GM11168 (cell line): ENCODE data around the gene KCNJ5.

Experiments used
- in situ Hi-C: fragments of 300-500 bp; cut with MboI; formaldehyde crosslinking; loops from one replicate; pipeline ENCODE4 v1.12.0; 2022; ENCODE audit warnings: low sequenced_read_pairs; ENCODE audit not compliant: unreplicated experiment

Gene KCNJ5

DNA sequence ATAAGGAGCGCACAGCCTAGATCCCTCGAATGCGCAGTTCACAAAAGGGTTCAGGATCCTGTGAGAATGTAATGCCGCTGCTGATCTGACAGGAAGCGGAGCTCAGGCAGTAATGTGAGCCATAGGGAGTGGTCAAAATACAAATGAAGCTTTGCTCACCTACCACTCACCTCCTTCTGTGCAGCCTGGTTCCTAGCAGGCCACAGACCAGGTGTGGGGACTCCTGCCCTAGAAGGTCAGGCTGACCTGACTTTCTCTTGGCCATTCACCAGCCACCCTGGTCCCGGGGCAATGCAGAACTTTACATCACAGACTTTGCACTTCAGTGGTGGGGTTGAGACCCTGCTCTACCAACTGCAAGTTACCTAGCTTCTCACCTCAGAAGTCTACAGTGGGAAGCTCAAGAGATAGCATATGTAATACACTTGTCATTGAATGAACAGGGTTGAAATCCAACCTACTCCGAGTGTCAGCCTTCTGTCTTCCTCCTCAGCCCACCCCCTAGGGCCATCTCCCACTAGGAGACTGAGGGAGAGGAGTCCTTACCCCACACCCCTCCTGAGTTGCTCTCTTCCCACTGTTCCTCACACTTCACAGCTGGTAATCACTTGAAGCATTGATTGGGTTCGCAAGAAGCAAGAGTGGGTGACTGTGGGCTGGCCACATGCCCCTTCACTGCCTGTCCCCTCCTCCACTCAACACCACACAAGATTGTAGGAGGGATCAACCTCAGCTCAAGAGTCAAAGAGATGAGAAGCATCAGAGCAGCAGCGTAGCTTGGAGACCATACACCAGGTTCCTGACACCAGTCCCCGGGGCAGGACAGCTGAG, 22.1 kb upstream of the KCNJ5 start:
- in situ Hi-C loops: no loop called here

DNA sequence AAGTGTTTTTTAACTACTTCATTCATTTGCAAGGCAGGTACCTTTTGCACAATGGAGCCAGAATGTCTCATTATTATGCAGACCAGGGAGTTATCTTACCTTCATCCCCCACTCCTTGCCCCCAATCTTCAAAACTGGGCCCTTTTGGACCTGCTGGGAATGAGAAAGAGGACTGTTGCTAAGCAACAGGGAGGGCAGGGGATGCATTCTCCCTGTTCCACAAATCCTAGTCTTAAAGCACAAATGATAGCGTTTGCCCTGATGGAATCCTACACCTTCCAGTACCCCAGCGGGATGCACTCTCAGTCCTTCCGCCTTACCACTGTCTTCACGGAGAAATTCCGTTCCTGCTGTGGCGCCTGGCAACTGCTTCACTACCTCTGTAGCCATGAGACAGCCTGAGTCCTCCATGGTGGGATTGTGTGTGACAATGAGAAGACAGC, 20.0 kb upstream of the KCNJ5 start:
- in situ Hi-C loops: no loop called here

DNA sequence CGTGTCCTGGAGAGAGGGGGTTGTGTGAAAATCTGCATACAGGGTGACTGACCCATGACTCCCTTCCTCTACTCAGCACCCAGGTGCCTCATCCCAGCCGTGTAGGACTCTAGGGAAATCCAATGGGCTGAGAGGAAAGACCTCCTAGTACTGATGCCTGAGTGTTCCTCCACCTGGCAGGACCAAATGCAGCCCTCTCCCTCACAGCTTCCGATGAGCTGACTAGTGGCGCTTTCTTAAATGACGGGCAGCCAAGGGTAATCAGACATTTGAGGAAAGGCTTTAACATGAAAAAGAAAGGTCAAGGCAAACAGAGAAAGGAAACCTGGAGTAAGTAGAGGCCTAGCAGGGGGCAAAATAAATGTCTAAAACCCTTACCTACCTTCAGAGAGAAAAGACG, 19.1 kb upstream of the KCNJ5 start:
- in situ Hi-C loops: no loop called here

DNA sequence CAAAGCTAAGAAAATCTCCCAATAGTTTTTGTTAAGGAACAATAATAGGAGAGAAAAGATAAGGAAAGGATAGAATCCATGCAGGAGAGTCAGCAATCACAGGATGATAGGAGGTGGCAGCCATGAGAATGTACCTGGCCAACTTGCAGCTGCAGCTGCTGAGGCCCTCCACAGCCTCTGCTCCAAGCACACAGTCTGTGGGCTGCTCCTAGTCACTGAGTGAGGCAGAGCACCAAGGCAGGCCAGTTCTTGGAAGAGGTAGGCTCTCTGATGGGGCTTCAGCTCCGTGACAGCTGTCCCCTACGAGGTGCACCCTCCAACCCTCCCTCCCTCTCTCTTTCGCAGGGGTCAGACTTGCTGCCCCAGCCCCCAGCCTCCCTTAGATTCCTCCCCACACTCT, 18.6 kb upstream of the KCNJ5 start:
- in situ Hi-C loops: no loop called here

DNA sequence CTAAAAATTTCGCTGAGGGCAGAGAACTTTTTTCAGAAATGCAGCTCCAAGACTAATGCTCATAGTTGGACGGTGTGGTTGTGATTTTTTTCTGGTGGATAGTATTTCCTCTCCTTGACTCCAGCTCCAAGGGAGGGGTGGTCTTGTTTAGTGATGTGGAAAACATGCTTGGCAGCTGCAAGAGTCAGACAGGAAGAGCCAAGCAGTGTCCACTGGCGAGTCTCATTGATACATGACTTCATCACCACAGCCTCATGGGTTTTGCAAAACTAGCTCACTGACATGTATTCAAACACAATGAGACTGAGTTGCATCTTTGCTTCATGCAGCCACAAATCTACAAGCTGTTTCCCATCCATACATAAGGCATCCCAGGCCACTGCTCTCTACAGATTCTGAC, 16.7 kb upstream of the KCNJ5 start:
- in situ Hi-C loops: no loop called here

DNA sequence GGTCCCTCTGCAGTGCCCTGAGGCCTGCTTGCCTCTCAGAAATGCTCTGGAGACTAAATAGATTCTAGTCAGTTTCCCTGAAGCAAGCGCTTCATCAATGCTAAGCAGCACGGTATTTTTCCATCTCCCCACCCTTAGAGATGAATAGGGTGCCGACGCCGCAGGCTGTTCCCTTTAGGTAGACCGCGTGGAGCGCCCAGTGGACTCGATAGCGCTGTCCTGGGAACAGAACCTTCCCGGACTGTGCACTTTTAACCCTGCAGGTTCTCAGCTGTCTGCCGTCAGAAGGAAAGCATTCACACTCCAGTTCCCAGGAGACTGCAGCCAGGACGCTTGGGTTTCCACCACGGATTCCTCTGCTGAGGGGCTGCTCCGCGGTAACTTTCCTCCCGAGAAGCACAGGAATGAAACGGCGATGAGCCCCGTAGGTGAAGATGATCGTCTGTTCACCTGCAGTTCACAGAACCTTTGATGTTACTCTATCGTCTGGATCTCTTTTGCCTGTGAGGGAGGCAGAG, 15.0 kb upstream of the KCNJ5 start:
- in situ Hi-C loops: no loop called here

DNA sequence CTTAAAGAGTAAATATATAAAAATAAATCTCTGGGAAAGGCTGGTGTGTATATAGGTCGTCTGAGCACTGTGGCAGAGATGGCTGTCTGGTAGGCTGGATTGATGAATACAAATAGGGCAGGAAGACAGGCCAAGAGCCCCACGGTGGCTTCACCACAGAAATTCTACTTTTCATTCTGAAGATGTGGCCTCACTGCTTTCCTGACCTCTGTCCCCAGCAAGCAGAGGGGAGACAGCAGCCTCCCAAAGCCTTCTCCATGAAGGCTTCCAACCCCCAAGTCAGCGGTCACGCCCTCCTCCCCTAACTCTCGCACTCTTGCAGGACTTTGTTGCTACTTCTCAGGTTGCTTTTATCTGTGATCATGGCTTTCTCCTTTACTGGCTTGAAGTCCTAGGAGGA, 13.4 kb upstream of the KCNJ5 start:
- in situ Hi-C loops: no loop called here

DNA sequence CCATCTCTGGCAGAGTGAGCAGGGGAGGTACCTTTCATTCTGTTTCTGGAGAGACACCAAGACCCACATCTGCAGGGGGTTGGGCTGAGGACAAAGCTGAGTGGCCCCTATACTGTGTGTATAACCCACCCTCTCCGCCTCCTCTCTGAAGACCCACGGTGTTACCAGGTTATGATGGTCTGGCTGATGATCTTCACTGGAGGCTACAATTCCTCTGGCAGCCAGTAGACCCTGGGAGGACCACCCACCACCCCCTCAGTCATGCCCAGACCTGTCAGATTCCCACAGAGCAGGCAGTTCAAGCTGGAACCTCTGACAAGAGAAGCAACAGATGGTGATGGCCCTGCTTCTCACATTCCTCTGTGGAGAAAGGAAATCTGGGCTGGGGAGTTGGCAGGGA, 12.7 kb upstream of the KCNJ5 start:
- in situ Hi-C loops: no loop called here

DNA sequence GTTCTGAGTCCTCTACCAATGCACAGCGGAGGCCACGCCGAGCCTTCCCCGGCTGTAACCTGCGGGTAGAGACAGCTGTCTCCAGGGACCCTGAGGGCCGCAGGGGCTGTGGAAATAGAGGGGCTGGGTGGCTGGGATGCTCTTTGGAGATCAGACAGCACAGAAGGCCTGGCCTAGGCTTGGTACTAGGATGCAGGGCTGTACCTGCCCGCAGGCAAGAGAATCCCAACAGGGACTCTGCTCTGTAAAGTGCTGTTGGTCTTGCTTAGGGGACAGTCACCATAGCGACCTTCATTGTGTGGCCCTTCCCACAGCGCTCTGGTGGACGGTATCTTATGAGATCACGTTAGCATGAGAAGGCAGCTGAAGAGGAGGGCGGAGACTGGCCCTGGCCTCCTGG, 11.3 kb upstream of the KCNJ5 start:
- in situ Hi-C loops: loop anchor here (5.0 kb wide), 1 partner anchor 77 kb away; no protein-coding TSS in a partner anchor

DNA sequence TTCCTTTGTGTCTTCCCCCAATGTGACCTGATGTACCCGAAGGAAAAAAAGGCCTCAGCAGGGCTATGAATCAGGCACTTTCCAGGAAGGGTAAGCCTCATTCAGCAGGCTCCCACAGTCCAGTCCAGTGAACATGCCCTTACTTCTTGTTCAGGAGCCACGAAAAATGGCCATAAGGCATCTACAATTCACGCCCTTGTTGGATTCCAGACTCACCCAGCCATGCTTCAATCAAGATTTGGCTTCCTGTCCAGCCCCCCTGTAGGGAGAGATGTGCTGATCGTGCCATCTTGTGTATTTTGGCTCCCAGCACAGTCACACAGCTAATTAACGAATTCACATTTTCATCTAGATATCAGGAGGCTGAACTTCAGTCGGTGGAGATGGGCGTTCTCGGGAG, 9.9 kb upstream of the KCNJ5 start:
- in situ Hi-C loops: loop anchor here (5.0 kb wide), 1 partner anchor 76 kb away; no protein-coding TSS in a partner anchor

DNA sequence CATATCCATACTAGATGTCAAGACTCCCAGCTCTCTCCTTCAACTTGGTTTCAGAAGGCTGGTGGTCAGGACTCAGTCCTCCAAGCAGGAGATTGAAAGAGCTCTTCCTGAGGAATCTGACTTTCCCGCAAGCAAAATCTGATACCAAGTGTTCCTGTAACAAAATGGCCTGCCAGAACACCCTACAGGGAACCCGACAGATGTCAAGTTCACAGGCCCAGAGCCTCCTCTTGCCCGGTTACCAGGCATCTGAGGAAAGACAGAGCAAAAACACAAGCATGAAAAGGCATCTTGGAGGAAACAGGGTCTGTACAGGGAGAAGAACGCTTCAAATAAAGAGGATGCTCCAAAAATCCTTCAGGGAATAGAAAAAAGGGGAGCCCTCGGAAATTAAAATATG, 8.7 kb upstream of the KCNJ5 start:
- in situ Hi-C loops: loop anchor here (5.0 kb wide), 1 partner anchor 75 kb away; no protein-coding TSS in a partner anchor

DNA sequence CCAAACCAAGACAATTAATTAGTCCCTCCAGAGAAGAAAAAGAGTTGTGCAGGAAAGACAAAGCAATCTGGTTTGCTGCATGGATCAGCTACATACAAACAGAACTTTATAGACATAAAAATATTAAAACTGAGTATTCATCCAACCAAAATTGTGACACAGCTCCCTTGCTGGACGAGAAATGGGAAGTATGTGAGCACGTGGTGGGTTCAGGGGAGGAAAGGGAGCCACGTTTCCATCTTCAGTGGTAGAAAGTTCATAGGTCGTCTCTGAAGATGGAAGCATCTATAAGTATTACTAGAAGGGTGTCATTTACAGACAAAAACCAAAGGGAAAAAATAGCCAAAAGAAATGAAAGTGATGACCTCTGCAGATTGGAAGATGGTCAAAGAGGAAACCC, 7.1 kb upstream of the KCNJ5 start:
- in situ Hi-C loops: loop anchor here (5.0 kb wide), 1 partner anchor 73 kb away; no protein-coding TSS in a partner anchor

DNA sequence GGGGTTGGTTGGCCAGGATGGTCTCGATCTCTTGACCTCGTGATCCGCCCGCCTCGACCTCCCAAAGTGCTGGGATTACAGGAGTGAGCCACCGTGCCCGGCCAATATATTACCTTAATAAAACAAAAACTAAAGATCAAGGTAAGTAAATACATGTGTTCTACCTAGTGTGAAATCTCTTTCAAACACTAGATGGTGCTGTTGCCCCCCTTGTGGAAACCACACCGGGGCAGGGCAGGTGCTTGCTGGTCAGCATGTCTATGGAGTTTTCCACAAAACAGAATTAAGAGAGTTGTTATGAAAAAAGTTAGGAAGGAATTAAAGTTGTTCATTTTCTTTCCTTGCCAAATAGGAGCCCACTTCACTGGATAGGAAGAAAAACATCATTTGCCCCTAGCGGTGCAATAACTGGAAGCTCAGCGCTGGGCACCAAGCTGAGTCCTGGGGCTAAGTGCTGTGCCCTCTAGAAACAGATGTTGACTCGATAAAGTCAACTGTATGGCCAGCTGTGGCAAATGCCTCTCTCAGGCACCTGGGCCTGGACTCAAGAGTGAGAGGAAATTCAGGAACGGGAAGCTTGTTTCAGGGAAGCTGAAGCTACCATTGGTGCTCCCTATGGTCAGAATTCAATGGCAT, 6.3 kb upstream of the KCNJ5 start:
- in situ Hi-C loops: loop anchor here (5.0 kb wide), 1 partner anchor 72 kb away; no protein-coding TSS in a partner anchor

DNA sequence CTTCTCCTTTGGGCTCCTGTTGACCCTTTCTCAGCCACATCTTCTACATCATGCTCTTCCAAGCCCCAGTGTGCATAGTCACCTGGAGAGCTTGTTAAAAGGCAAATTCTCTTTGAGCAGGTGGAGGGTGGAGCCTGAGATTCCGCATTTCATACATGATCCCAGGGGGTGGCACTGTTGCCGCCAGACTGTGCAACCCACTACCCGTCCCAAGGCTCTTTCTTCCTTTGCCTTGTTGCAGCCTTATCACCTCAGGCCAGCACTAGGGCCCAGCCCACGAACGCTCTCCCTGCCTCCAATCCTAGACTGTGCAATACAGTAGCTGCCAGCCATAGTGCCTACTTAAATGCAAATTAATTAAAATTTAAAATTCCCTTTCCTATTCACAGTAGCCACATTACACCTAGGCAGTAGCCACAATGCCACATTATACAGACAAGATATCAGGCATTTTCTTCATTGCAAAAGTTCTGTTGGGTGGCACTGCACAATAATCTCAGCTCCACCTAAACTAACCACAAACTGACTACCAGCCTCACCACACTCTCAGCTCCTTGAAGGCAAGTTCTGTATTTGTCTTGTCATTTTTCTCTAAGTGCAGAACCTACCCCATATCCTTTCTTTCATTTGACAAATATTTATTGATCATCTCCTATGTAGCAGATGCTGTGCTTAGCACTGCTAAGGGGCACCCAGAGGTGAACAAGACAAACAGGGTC, 4.6 kb upstream of the KCNJ5 start:
- in situ Hi-C loops: no loop called here

DNA sequence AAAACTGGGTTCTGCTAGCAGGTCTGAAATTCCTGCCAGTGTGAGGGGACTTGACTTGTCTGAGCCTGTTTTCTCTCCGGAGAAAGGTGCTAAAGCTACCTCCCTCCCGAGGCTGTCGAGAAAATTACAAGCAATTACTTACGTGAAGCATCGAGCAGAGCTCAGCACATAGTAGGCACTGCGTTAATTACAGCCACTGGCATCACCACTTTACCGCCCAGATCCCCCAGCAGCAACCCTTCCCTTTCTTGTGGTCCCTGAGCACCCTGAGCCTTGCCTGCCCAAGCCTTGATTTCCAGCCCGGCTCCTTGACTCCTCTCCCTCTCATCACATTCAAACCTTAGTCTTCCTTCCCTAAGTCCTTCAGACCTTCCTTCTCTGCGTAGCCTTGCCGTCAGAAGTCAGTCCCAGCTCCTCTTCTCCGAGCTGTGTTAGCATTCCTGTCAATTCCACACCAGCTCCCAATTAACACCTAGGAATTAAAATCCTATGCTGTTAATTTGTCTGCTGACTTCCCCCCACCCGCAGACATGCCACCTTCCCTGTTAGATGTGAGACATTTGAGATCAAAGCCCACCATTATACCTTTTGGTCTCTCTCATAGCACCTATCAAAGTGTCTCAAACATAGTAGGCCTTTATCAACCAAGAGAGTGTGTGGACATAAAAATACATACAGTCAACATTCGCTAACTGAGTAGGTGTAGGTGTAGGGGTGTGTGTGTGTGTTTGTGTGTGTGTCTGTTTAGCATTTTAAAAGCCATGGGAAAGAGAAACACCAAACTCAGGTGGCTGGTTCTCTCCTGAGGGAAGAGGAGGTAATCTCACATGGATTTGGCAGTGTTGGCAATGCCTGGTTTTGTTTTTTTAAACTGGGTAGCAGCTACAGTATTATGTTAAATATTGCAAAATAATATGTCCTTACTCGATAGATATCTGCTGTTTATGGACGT, 2.8 kb upstream of the KCNJ5 start:
- in situ Hi-C loops: no loop called here

DNA sequence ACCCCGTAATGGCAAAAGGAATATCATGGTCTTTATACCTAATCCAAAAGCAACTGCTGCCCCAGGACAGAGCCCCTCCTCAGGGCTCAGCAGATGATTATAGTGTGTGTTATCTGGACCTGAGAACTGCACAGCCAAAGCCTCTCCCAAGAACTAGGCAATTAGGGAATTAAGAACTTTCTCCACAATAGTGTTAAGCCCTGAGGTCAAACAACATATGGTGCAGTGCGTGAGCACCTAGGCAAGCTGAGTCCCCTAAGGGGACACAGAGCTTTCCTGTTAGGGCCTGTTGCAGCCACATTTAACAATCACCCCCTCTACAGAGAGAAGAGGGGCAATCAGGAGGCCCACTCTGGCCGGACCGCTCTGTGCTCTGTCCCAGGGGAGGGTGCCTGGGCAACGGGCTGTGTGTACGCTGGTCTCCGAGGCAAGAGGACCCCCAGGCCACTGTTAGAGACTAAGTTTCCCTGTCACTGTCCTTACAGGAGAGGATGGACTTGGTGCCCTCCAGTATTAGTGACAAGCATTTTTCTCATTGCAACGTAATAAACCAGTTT, 1.4 kb upstream of the KCNJ5 start:
- in situ Hi-C loops: no loop called here

DNA sequence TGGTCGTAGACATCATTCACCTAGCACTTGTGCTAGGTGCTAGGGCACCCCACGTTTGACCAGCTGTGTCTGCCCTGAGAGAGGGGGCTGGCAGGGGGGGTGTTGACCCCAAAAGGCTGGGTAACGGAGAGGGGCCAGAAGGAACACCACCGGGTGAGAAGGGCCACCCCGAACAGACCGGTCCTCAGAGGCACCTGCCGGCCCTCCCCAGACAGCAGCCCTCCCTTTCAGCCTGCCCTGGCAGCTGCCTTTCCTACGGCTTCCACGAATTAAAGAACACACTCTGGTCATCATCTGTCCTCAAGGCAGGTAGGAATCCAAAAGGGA, 977 bp upstream of the KCNJ5 start:
- in situ Hi-C loops: no loop called here

DNA sequence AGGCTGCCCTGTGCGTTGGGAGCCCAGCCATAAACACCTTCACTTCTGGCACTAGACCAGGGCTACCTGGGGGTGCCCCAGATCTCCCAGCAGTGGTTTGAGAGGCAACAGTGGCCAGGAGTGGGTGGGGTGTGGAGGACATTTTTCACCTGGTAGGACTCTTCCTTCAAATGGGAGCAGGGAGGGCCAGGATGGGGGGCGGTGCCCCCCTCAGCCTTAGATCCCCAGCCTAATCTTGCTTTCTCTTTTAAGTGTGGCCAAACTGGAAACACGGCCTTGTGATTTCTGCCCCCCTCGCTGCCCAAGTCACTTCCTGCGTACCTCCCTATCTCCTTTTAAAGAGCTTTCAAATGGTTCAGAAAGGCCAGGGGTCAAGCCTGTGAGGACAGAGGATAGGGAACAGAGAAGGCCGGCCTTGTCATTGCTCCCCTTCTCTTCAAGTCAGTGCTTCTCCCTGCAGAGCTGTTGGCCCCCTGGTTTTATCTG, 800 bp downstream of the KCNJ5 start:
- in situ Hi-C loops: no loop called here

DNA sequence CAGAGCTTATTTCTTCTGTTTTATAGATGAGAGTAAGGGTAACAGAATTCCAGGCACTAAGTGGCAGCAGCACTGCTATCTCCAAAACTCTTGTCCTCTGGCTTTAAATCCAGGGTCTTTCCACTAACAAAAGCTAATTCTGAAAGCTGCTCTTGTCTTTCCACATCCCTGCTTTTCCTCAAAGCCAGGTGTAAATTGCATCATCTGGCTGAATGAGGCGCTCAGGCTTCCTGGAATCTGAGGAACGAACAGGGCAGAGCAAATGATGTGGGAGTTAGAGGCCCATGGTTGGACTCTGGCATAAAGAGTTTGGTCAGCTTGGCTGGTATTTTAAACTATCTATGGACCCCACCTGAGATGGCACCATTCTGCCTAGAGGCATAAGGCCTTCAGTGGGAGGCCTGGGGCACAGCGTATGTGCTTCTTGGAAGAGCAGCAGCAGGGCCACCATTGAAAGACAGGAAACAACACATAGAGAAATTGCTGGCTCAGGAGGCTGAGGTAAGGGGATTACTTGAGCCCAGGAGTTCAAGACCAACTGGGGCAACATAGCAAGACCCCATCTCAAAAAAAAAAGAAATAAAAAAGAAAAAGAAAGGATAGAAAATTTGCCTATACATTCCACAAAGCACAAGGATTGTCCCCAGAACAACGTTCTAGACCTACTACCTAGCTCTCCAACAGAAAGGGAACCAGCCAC, 1.9 kb downstream of the KCNJ5 start:
- in situ Hi-C loops: no loop called here
